Measurements from ENCODE around the gene UMODL1. TPM values are rescaled to one million over a fixed set of nuclear protein-coding genes. Genes with fewer than 3 reads are reported as not detected.

Gene UMODL1
- total and polyA plus RNA-seq, 12 donors = 0.10 to 0.79 (median 0.17) TPM; not detected in 9

DNA sequence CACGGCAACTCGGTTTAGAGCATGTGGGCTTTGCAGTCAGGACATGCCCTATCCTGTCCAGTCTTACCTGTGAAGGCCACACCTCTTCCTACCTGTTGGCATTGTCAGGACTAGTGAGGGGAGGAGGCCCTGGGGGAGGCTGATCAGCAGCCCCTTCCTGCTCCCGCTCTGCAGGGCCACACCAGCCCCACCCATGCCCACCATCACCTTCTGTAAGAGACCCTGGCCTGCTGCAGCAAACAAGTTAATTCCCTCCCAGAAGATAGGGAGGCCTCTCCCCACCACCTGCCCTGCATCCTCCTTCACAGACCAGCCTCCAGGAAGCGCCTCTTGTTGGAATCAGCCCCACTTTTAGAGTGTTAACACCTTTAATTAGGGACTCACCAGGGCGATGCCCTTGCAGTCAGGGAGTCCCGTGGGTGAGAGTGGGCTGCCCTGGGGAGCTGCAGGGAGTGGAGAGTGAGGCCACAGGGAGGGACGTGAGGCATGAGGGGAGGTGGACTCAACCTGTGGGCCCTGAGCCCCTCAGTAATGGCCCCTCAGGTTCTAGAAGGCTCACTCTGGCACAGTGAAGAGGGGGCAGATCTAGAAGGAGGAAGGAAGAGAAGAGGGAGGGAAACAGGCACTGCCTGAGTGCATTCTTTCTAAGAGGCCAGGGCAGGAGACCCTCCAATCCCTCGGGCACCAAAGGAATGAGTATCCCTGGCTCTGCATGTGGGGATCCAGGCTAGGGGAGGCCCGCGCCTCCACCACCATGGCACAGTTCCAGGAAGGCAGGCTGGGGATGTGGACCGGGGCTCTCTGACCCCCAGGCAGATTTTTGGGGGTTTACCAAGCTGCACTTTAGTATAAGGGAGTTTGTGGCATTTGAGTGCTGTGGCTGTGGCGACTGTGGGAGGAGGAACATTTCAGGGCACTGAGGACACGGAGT lies 8.2 kb downstream of the UMODL1 start:
- no peak overlapping the region for H3K4me3 ChIP-seq
- intact Hi-C loops (cut with DNase I) = no loop called here
- TF ChIP-seq CTCF (IDR thresholded peaks at IDR 0.05) (no peak), POLR2A (IDR thresholded peaks at IDR 0.05) (no peak)
- H3K27ac ChIP-seq = no peak overlapping the region
- no peaks in the 10 kb centered on the region for H3K36me3 ChIP-seq (replicated peaks in 1 of 2)
- H3K4me1 ChIP-seq (replicated peaks in 1 of 2) = no peaks in the 10 kb centered on the region
- no peak for DNase-seq
- 76 to 92% (median 90%) methylated on average over 10 to 13 of the region's 13 CpGs for WGBS, 4 donors
- no peaks in the 10 kb centered on the region for H3K27me3 ChIP-seq
- no peaks in the 10 kb centered on the region for H3K9me3 ChIP-seq (replicated peaks in 1 of 3)

GRCh38 chr21:42079939-42080787 lies 9.0 kb downstream of the UMODL1 start:
- intact Hi-C loops (cut with DNase I) = no loop called here
- 74 to 81% (median 78%) methylated on average over 15 to 25 of the region's 25 CpGs for WGBS, 4 donors
- no peak for DNase-seq
- Histone ChIP-seq H3K4me1 (replicated peaks in 1 of 2) (no peaks in the 10 kb centered on the region), H3K27ac (no peak overlapping the region), H3K4me3 (no peak overlapping the region), H3K27me3 (no peaks in the 10 kb centered on the region), H3K36me3 (replicated peaks in 1 of 2) (no peaks in the 10 kb centered on the region), H3K9me3 (replicated peaks in 1 of 3) (no peaks in the 10 kb centered on the region)
- TF ChIP-seq CTCF (IDR thresholded peaks at IDR 0.05) = no peak
- no peak for TF ChIP-seq POLR2A (IDR thresholded peaks at IDR 0.05)

DNA sequence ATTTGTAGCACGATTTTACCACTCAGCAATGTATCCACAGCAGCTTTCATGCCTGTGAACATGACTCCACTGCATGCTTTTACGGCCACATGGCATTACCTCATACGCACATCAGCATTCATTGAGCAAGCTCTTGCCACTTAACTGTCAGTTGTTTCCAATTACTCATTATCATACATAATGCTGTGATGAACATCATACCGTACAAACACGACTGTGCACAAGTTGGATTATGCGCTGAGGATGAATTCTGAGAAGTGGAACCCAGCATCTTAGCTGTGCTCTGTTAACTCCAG lies 9.6 kb downstream of the UMODL1 start:
- intact Hi-C loops (cut with DNase I) = no loop called here
- 70 to 80% (median 74%) methylated on average over 6 of the region's 6 CpGs for WGBS, 4 donors
- no peaks in the 10 kb centered on the region for H3K4me1 ChIP-seq (replicated peaks in 1 of 2)
- no peaks in the 10 kb centered on the region for H3K9me3 ChIP-seq (replicated peaks in 1 of 3)
- H3K4me3 ChIP-seq = no peak overlapping the region
- H3K36me3 ChIP-seq (replicated peaks in 1 of 2) = no peaks in the 10 kb centered on the region
- H3K27ac ChIP-seq = no peak overlapping the region
- H3K27me3 ChIP-seq = no peaks in the 10 kb centered on the region
- TF ChIP-seq CTCF (IDR thresholded peaks at IDR 0.05) (no peak), POLR2A (IDR thresholded peaks at IDR 0.05) (no peak)
- DNase-seq = no peak

DNA sequence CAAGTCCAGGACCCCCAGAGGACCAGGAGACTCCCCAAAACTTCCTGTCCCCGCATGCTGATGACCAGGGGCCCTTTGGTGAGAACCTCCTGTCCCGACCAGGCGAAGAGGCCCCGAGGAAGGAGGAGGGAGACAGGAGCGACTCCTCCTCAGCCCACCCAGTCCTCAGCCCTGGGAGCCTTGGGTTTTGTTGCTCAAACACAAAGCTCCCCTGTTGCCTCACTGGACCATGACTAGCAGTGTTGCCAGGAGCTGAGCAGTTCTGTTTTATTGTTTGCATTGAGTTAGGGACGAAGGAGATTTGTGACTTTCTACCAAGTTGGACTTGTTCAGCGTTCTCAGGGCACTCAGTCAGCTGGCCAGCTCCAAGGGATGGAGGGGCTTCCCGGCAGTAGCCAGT lies 10.0 kb downstream of the UMODL1 start:
- no peak for TF ChIP-seq POLR2A (IDR thresholded peaks at IDR 0.05)
- TF ChIP-seq CTCF (IDR thresholded peaks at IDR 0.05) = no peak
- WGBS, 4 donors = 74 to 92% (median 78%) methylated on average over 3 to 8 of the region's 8 CpGs
- intact Hi-C loops (cut with DNase I) = no loop called here

More for the DNA sequence above, 10.0 kb downstream of the UMODL1 start:
- Histone ChIP-seq H3K4me1 (replicated peaks in 1 of 2) (no peaks in the 10 kb centered on the region), H3K27ac (no peak overlapping the region), H3K27me3 (no peaks in the 10 kb centered on the region), H3K4me3 (no peak overlapping the region), H3K9me3 (replicated peaks in 1 of 3) (no peaks in the 10 kb centered on the region), H3K36me3 (replicated peaks in 1 of 2) (no peaks in the 10 kb centered on the region)
- no peak for DNase-seq

Measured in adrenal gland (tissue), 12 donors.